ENCODE measurements around the gene LRRC70. TPM values are rescaled to one million over a fixed set of nuclear protein-coding genes. Genes with fewer than 3 reads are reported as not detected.

LRRC70 gene
- total and polyA plus RNA-seq, 2 experiments from 2014 or later = 0.15 to 1.7 TPM

DNA sequence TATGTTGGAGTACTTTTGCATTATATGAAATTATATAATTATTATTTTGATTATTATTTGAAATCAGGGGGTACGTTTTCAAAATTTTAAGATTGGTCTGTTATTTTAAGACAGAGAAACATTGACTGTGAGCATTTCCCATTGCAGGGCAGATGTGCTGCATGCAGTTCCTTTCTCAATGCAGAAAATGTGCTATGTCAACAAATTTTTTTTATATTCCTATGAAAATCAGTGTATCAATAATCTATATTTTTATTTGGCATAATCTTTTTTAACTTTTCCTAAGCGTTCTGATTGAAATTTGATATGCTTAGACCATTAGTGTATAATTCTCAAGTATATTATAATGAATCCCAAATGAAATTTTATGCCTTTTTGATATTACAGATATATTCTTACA is 41.8 kb upstream of the LRRC70 start:
- H2AFZ ChIP-seq = no peak overlapping the region
- no peaks in the 10 kb centered on the region for H3K27me3 Mint-ChIP-seq (ENCODE audit: insufficient read depth, low read depth, poor library complexity)
- H3K27ac ChIP-seq (ENCODE audit: low read depth) = no peak overlapping the region
- no peaks in the 10 kb centered on the region for H3K4me1 ChIP-seq (ENCODE audit: insufficient read depth)
- no peaks in the 10 kb centered on the region for H3K36me3 ChIP-seq (ENCODE audit: insufficient read depth)
- H3K9me2 ChIP-seq (ENCODE audit: insufficient read depth) = no peaks in the 10 kb centered on the region
- peaks cover 6% of the 10 kb centered on the region; the same call in 2 of the 3 replicates for H3K4me1 Mint-ChIP-seq
- ATAC-seq (no peak), DNase-seq (ENCODE audit: low spot score) (no peak)
- TF ChIP-seq POLR2AphosphoS5 (IDR thresholded peaks at IDR 0.05; ENCODE audit: low read depth) (no peak), STAT1 (IDR thresholded peaks at IDR 0.05; ENCODE audit: unreplicated experiment) (no peak), ZNF114 (CRISPR knock-in tag; IDR thresholded peaks at IDR 0.05) (no peak), EZH2phosphoT487 (IDR thresholded peaks at IDR 0.05; ENCODE audit: unreplicated experiment) (no peak), NANOG (IDR thresholded peaks at IDR 0.05; ENCODE audit: borderline replicate concordance) (no peak)
- no peaks in the 10 kb centered on the region for H3K9me3 Mint-ChIP-seq
- no peak overlapping the region for H3K4me3 ChIP-seq
- H3K4me2 ChIP-seq = no peak overlapping the region
- peaks cover 8% of the 10 kb centered on the region; the same call in 2 of the 3 replicates for H3K36me3 Mint-ChIP-seq (ENCODE audit: low read depth)
- no peaks in the 10 kb centered on the region for H4K20me1 ChIP-seq (replicated peaks; ENCODE audit: insufficient read depth)
- no peaks in the 10 kb centered on the region for H3K27me3 ChIP-seq (ENCODE audit: insufficient read depth)
- H3F3A ChIP-seq (replicated peaks; ENCODE audit: low read depth) = no peaks in the 10 kb centered on the region
- H3K4me3 Mint-ChIP-seq = no peak overlapping the region
- no peaks in the 10 kb centered on the region; the same call in none of the 2 replicates for H3K79me2 ChIP-seq (replicated peaks; ENCODE audit: insufficient read depth)
- no peak overlapping the region for H3K27ac Mint-ChIP-seq

DNA sequence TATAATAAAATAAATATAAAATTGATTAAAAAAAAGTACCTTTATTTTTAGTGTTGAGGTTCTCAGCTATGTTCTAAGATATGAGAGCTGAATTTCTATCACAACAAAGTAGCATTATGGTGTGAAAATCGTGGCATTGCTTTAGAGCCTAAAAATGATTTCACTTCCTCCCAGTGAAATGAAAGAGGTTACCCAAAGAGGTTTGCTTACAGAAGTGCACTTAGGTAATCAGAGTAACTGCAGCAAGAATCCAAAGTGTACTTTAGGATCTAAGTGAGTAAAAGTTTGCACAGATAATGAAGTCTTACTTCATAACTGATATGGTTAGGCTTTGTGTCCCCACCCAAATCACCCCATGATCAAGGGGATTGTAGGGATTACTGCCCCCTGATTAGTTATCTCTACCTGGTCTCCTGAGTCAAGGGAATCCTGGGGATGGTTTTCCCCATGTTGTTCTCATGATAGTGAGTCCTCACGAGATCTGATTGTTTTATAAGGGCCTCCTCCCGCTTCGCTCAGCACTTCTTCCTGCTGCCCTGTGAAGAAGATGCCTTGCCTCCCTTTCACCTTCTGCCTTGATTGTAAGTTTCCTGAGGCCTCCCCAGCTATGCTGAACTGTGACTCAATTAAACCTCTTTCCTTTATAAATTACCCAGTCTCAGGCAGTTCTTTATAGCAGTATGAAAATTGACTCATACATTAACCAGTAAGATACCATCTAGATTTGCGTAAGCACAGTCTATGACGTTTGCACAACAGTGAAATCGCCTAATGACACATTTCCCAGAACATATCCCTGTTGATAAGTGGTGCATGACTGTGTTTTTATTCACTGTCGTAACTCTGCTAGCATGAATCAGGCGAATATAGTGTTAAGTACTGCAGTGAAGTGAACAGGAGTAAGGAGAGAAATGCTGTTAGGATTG is 40.3 kb upstream of the LRRC70 start:
- H3K27ac ChIP-seq (ENCODE audit: low read depth) = no peak overlapping the region
- no peaks in the 10 kb centered on the region for H4K20me1 ChIP-seq (replicated peaks; ENCODE audit: insufficient read depth)
- H3K4me3 Mint-ChIP-seq = no peak overlapping the region
- no peaks in the 10 kb centered on the region for H3K9me3 Mint-ChIP-seq
- H3K27me3 Mint-ChIP-seq (ENCODE audit: insufficient read depth, low read depth, poor library complexity) = no peaks in the 10 kb centered on the region
- H3K36me3 Mint-ChIP-seq (ENCODE audit: low read depth) = peaks cover 9% of the 10 kb centered on the region; the same call in 2 of the 3 replicates
- no peaks in the 10 kb centered on the region for H3K27me3 ChIP-seq (ENCODE audit: insufficient read depth)
- H3K4me1 ChIP-seq (ENCODE audit: insufficient read depth) = no peaks in the 10 kb centered on the region
- no peaks in the 10 kb centered on the region for H3F3A ChIP-seq (replicated peaks; ENCODE audit: low read depth)
- TF ChIP-seq ZNF331 (CRISPR knock-in tag; IDR thresholded peaks at IDR 0.05; ENCODE audit: low read depth) (no peak), NANOG (IDR thresholded peaks at IDR 0.05; ENCODE audit: borderline replicate concordance) (no peak), POLR2AphosphoS5 (IDR thresholded peaks at IDR 0.05; ENCODE audit: low read depth) (no peak), EZH2 (IDR thresholded peaks at IDR 0.05; ENCODE audit: low read depth, unreplicated experiment) (no peak)
- TF ChIP-seq, protein P1, sequence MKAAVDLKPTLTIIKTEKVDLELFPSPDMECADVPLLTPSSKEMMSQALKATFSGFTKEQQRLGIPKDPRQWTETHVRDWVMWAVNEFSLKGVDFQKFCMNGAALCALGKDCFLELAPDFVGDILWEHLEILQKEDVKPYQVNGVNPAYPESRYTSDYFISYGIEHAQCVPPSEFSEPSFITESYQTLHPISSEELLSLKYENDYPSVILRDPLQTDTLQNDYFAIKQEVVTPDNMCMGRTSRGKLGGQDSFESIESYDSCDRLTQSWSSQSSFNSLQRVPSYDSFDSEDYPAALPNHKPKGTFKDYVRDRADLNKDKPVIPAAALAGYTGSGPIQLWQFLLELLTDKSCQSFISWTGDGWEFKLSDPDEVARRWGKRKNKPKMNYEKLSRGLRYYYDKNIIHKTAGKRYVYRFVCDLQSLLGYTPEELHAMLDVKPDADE (IDR thresholded peaks at IDR 0.05) = no peak
- TF ChIP-seq, protein P2, sequence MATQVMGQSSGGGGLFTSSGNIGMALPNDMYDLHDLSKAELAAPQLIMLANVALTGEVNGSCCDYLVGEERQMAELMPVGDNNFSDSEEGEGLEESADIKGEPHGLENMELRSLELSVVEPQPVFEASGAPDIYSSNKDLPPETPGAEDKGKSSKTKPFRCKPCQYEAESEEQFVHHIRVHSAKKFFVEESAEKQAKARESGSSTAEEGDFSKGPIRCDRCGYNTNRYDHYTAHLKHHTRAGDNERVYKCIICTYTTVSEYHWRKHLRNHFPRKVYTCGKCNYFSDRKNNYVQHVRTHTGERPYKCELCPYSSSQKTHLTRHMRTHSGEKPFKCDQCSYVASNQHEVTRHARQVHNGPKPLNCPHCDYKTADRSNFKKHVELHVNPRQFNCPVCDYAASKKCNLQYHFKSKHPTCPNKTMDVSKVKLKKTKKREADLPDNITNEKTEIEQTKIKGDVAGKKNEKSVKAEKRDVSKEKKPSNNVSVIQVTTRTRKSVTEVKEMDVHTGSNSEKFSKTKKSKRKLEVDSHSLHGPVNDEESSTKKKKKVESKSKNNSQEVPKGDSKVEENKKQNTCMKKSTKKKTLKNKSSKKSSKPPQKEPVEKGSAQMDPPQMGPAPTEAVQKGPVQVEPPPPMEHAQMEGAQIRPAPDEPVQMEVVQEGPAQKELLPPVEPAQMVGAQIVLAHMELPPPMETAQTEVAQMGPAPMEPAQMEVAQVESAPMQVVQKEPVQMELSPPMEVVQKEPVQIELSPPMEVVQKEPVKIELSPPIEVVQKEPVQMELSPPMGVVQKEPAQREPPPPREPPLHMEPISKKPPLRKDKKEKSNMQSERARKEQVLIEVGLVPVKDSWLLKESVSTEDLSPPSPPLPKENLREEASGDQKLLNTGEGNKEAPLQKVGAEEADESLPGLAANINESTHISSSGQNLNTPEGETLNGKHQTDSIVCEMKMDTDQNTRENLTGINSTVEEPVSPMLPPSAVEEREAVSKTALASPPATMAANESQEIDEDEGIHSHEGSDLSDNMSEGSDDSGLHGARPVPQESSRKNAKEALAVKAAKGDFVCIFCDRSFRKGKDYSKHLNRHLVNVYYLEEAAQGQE (IDR thresholded peaks at IDR 0.05; ENCODE audit: unreplicated experiment) = no peak
- no peak overlapping the region for H2AFZ ChIP-seq
- DNase-seq (ENCODE audit: low spot score) (no peak), ATAC-seq (no peak)
- H3K9me2 ChIP-seq (ENCODE audit: insufficient read depth) = no peaks in the 10 kb centered on the region
- 0 out of 2 replicates have a peak overlapping the region, but pooled peaks have one; percentile 15 for H3K27ac Mint-ChIP-seq
- H3K79me2 ChIP-seq (replicated peaks; ENCODE audit: insufficient read depth) = no peaks in the 10 kb centered on the region; the same call in none of the 2 replicates
- no peak overlapping the region for H3K4me2 ChIP-seq
- H3K4me3 ChIP-seq = no peak overlapping the region
- no peaks in the 10 kb centered on the region for H3K36me3 ChIP-seq (ENCODE audit: insufficient read depth)
- H3K4me1 Mint-ChIP-seq = peaks cover 6% of the 10 kb centered on the region; the same call in 2 of the 3 replicates

All from GM23338 (cell line).